Chondrocyte (in vitro differentiated cells): Measurements from ENCODE around the gene EMP1. TPM values are rescaled to one million over a fixed set of nuclear protein-coding genes. Genes with fewer than 3 reads are reported as not detected.

Experiments
- DNase-seq: peaks from one replicate; pipeline ENCODE4 v3.0.0; 2021; ENCODE audit warnings: mixed read lengths, low spot score
- H3K27ac Mint-ChIP-seq: one replicate; pipeline ENCODE4 v1.8.0; 2021; ENCODE audit warnings: mild to moderate bottlenecking, moderate library complexity, mixed read lengths; ENCODE audit not compliant: unreplicated experiment
- H3K27me3 Mint-ChIP-seq: 2 replicates; pipeline ENCODE4 v1.8.0; 2021; ENCODE audit warnings: low read depth, mixed read lengths
- H3K36me3 Mint-ChIP-seq: 2 replicates; pipeline ENCODE4 v1.8.0; 2021; ENCODE audit warnings: low read depth, mixed read lengths
- H3K4me1 Mint-ChIP-seq: 2 replicates; pipeline ENCODE4 v1.8.0; 2021; ENCODE audit warnings: low read depth, mild to moderate bottlenecking, mixed read lengths
- H3K4me3 Mint-ChIP-seq: one replicate; pipeline ENCODE4 v1.8.0; 2021; ENCODE audit warnings: mild to moderate bottlenecking, moderate library complexity, mixed read lengths; ENCODE audit not compliant: unreplicated experiment
- H3K9me3 Mint-ChIP-seq: 2 replicates; pipeline ENCODE4 v1.8.0; 2021; ENCODE audit warnings: low read depth, mixed read lengths
- CTCF ChIP-seq: fragments of 200-600 bp; sonication (generic); IDR thresholded peaks from 2 replicates; pipeline ENCODE4 v1.5.0; 2021; ENCODE audit warnings: antibody characterized with exemption, mild to moderate bottlenecking, moderate library complexity
- total RNA-seq: library from RNA; stranded (reverse); gene quantifications from 3 replicates; pipeline ENCODE4 v1.2.1, GENCODE V29; 2021

Gene EMP1
- total RNA-seq, 1 donor from 2014 or later = 35.7 TPM

GRCh38 chr12:13152756-13153155, 43.8 kb upstream of the EMP1 start:
- Mint-ChIP-seq H3K4me3 (no peak overlapping the region), H3K27ac (no peak overlapping the region), H3K4me1 (peaks cover 31% of the 10 kb centered on the region), H3K27me3 (no peaks in the 10 kb centered on the region), H3K9me3 (peaks cover 5% of the 10 kb centered on the region), H3K36me3 (no peaks in the 10 kb centered on the region)
- no peak for DNase-seq
- TF ChIP-seq CTCF = no peak

- Mint-ChIP-seq H3K27me3 (no peaks in the 10 kb centered on the region), H3K9me3 (peaks cover 5% of the 10 kb centered on the region), H3K36me3 (no peaks in the 10 kb centered on the region), H3K4me3 (no peak overlapping the region), H3K4me1 (peaks cover 27% of the 10 kb centered on the region), H3K27ac (no peak overlapping the region)
- no peak for TF ChIP-seq CTCF
- DNase-seq = no peak
Observed at GRCh38 chr12:13153180-13153579, 43.3 kb upstream of the EMP1 start.

- H3K27ac Mint-ChIP-seq = no peak overlapping the region
- no peak for TF ChIP-seq CTCF
- H3K4me1 Mint-ChIP-seq = peaks cover 20% of the 10 kb centered on the region
- H3K9me3 Mint-ChIP-seq = peaks cover 5% of the 10 kb centered on the region
- no peak for DNase-seq
- no peaks in the 10 kb centered on the region for H3K27me3 Mint-ChIP-seq
- H3K4me3 Mint-ChIP-seq = no peak overlapping the region
- no peaks in the 10 kb centered on the region for H3K36me3 Mint-ChIP-seq
Observed at GRCh38 chr12:13154027-13154538, 42.4 kb upstream of the EMP1 start.

- no peak overlapping the region for H3K4me3 Mint-ChIP-seq
Observed at GRCh38 chr12:13154831-13155230, 41.7 kb upstream of the EMP1 start.

GRCh38 chr12:13156277-13156676, 40.2 kb upstream of the EMP1 start:
- TF ChIP-seq CTCF = no peak
- Mint-ChIP-seq H3K4me1 (peaks cover 20% of the 10 kb centered on the region), H3K4me3 (no peak overlapping the region), H3K9me3 (peaks cover 4% of the 10 kb centered on the region), H3K27ac (no peak overlapping the region), H3K36me3 (no peaks in the 10 kb centered on the region), H3K27me3 (no peaks in the 10 kb centered on the region)
- DNase-seq = no peak

More at GRCh38 chr12:13154831-13155230, 41.7 kb upstream of the EMP1 start:
- no peak for TF ChIP-seq CTCF
- H3K27ac Mint-ChIP-seq = no peak overlapping the region
- H3K36me3 Mint-ChIP-seq = no peaks in the 10 kb centered on the region
- H3K4me1 Mint-ChIP-seq = peaks cover 20% of the 10 kb centered on the region
- DNase-seq = no peak
- no peaks in the 10 kb centered on the region for H3K27me3 Mint-ChIP-seq
- peaks cover 5% of the 10 kb centered on the region for H3K9me3 Mint-ChIP-seq
